Trophoblast cell (in vitro differentiated cells and primary cell): Measurements from ENCODE around the gene NAE1.
"Not testable (repeated sequence)": the region's sequence is repeated elsewhere in the genome, so short reads cannot be mapped to it uniquely, and the experiment has no call there.

Experiments used
- DNase-seq, 2 donors: peaks; one replicate each; pipeline ENCODE4 v3.0.0-alpha.2; 2016
- H2AFZ ChIP-seq: 2 replicates; pipeline ENCODE4 v1.6.1; 2013; ENCODE audit warnings: low read length, moderate library complexity, mild to moderate bottlenecking; ENCODE audit not compliant: insufficient read depth, poor library complexity
- H2AK5ac ChIP-seq: 2 replicates; pipeline ENCODE4 v1.6.1; 2013; ENCODE audit warnings: mild to moderate bottlenecking, low read length
- H2BK120ac ChIP-seq: 2 replicates; pipeline ENCODE4 v1.6.1; 2013; ENCODE audit warnings: low read length, mild to moderate bottlenecking, moderate library complexity; ENCODE audit not compliant: insufficient read depth, poor library complexity
- H2BK12ac ChIP-seq: 2 replicates; pipeline ENCODE4 v1.6.1; 2013; ENCODE audit warnings: mild to moderate bottlenecking, low read length, moderate library complexity
- H2BK5ac ChIP-seq: 2 replicates; pipeline ENCODE4 v1.6.1; 2013; ENCODE audit warnings: low read length, low read depth, moderate library complexity, mild to moderate bottlenecking; ENCODE audit not compliant: poor library complexity
- H3K14ac ChIP-seq: 2 replicates; pipeline ENCODE4 v1.6.1; 2013; ENCODE audit warnings: mild to moderate bottlenecking, low read length
- H3K18ac ChIP-seq: 2 replicates; pipeline ENCODE4 v1.6.1; 2013; ENCODE audit warnings: mild to moderate bottlenecking, low read length
- H3K23ac ChIP-seq: 2 replicates; pipeline ENCODE4 v1.6.1; 2013; ENCODE audit warnings: low read length
- H3K27ac ChIP-seq: 2 replicates; pipeline ENCODE4 v1.5.1; 2013; ENCODE audit warnings: low read depth, mild to moderate bottlenecking, inconsistent platforms, low read length, moderate library complexity
- H3K27me3 ChIP-seq: 2 replicates; pipeline ENCODE4 v1.6.1; 2013; ENCODE audit warnings: inconsistent platforms, mild to moderate bottlenecking, low read length, moderate library complexity; ENCODE audit not compliant: insufficient read depth
- H3K36me3 ChIP-seq, 2 experiments: 1 replicate in 1 of 2; 2 replicates in 1 of 2; pipeline ENCODE4 v1.6.1; 2013; ENCODE audit warnings: low read length in 2 of 2, mild to moderate bottlenecking in 2 of 2, moderate library complexity in 1 of 2; ENCODE audit not compliant: insufficient read depth in 2 of 2, control insufficient read depth in 1 of 2
- H3K4ac ChIP-seq: 2 replicates; pipeline ENCODE4 v1.6.1; 2013; ENCODE audit warnings: low read depth, mild to moderate bottlenecking, low read length, moderate library complexity
- H3K4me1 ChIP-seq, 2 experiments: 1 replicate in 1 of 2; 2 replicates in 1 of 2; pipeline ENCODE4 v1.6.1; 2013; ENCODE audit warnings: low read length in 2 of 2, mild to moderate bottlenecking in 2 of 2, moderate library complexity in 1 of 2; ENCODE audit not compliant: insufficient read depth in 2 of 2, control insufficient read depth in 1 of 2
- H3K4me2 ChIP-seq: 2 replicates; pipeline ENCODE4 v1.6.1; 2013; ENCODE audit warnings: inconsistent platforms, mild to moderate bottlenecking, low read length, moderate library complexity
- H3K4me3 ChIP-seq: 2 replicates; pipeline ENCODE4 v1.5.1; 2013; ENCODE audit warnings: mild to moderate bottlenecking, low read depth, low read length, inconsistent platforms
- H3K79me1 ChIP-seq: one replicate; pipeline ENCODE4 v1.6.1; 2013; ENCODE audit warnings: low read length
- H3K79me2 ChIP-seq: 2 replicates; pipeline ENCODE4 v1.6.1; 2013; ENCODE audit warnings: low read length, mild to moderate bottlenecking; ENCODE audit not compliant: control insufficient read depth, insufficient read depth, poor library complexity
- H3K9ac ChIP-seq: 2 replicates; pipeline ENCODE4 v1.6.1; 2013; ENCODE audit warnings: mild to moderate bottlenecking, low read length
- H3K9me3 ChIP-seq: 2 replicates; pipeline ENCODE4 v1.6.1; 2013; ENCODE audit warnings: low read depth, mild to moderate bottlenecking, control low read depth, inconsistent platforms, low read length; ENCODE audit not compliant: insufficient read depth
- H4K12ac ChIP-seq: 2 replicates; pipeline ENCODE4 v1.6.1; 2013; ENCODE audit warnings: low read depth, mild to moderate bottlenecking, low read length, moderate library complexity
- H4K8ac ChIP-seq: 2 replicates; pipeline ENCODE4 v1.6.1; 2013; ENCODE audit warnings: low read depth, mild to moderate bottlenecking, low read length, moderate library complexity
- H4K91ac ChIP-seq: one replicate; pipeline ENCODE4 v1.6.1; 2013; ENCODE audit warnings: low read depth, mild to moderate bottlenecking, low read length, moderate library complexity
- WGBS: extraction: QIAGEN DNeasy Blood & Tissue Kit; methylation state at CpG from one replicate; pipeline ENCODE4 v1.1.7; 2013; ENCODE audit warnings: missing lambda C conversion rate; ENCODE audit not compliant: insufficient read length, insufficient coverage; ENCODE audit errors: extremely low coverage; 5-methylcytosine and 5-hydroxymethylcytosine counted together

The NAE1 gene

DNA sequence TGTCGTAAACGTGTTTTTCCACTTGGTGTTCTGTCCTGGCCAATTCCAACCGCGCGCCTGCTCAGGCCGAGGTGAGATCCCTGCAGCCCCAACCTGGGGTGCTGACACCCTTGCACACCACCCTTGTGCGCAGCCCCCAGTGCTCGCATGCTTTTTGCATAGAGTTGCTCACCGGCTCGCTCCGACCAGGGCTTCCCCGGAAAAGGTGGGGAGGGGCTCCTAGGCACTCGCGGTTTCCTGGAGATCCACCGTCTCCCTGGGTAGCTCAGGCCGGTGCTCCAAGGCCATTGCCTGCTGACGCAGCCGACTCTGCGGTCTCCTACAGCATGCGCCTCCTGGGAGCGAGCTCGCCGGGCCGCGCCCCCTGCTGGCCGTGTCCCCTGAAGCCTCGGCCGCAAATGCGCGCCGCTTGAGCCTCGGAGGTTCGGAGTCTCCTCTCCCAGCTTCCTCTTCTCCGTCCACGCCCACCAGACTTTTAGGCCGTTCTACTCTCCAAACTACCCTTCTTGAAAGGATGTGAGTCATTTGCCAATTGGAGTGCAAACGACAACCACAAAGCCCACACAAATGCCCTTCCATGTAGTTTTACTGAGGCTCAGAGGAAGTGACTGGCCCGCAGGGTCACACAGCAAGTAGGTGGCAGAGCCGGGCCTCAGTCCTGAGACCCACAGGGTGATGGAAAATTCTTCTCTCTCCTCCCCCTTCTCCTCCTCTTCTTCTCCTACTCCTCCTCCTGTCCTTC is 42.3 kb upstream of the NAE1 start:
- Histone ChIP-seq H2AFZ (peak overlapping the region; percentile 48), H3K4me1 (peaks cover 2 to 8% of the 10 kb centered on the region in 2 experiments), H3K14ac (no peak overlapping the region), H3K79me1 (no peaks in the 10 kb centered on the region), H3K79me2 (no peaks in the 10 kb centered on the region), H3K36me3 (no peaks in the 10 kb centered on the region), H3K23ac (no peak overlapping the region), H4K12ac (no peak overlapping the region), H2BK120ac (no peak overlapping the region), H3K18ac (no peak overlapping the region), H3K9ac (no peak overlapping the region), H4K91ac (peak overlapping the region; percentile 19), H3K4me2 (peak overlapping the region; percentile 50), H3K4me3 (no peak overlapping the region), H4K8ac (peak overlapping the region; percentile 46), H3K9me3 (no peaks in the 10 kb centered on the region), H2AK5ac (no peak overlapping the region), H3K27ac (no peak overlapping the region), H3K4ac (no peak overlapping the region), H2BK5ac (no peak overlapping the region), H3K27me3 (no peaks in the 10 kb centered on the region), H2BK12ac (peak overlapping the region; percentile 2)
- peak; percentile 88 to 95 for DNase-seq
- WGBS = no CpG with 5 or more reads among the region's 39 CpGs

DNA sequence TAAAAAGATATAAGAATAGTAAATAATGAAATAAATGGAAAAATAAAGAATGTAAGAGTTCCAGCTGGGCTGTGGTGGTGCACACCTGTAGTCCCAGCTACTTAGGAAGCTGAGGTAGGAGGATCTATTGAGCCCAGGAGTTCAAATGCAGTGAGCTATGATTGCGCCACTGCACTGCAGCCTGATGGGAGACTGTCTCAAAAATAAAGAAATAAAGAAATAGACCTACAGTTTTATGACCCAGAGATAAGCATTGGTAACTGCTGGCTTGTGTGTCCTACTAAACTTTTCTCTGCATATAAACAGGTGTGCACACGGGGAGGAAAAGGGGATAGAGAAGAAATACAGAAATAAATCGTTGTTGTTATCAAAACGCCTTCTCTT is 41.8 kb upstream of the NAE1 start:
- Histone ChIP-seq H3K14ac (no peak overlapping the region), H3K18ac (no peak overlapping the region), H3K4me2 (peak overlapping the region; percentile 50), H3K9me3 (no peaks in the 10 kb centered on the region), H3K4ac (no peak overlapping the region), H4K12ac (no peak overlapping the region), H3K36me3 (no peaks in the 10 kb centered on the region), H2BK5ac (no peak overlapping the region), H2BK120ac (no peak overlapping the region), H3K27me3 (no peaks in the 10 kb centered on the region), H3K23ac (no peak overlapping the region), H3K9ac (no peak overlapping the region), H2BK12ac (no peak overlapping the region), H3K79me1 (no peaks in the 10 kb centered on the region), H2AFZ (peak overlapping the region; percentile 12), H3K79me2 (no peaks in the 10 kb centered on the region), H3K4me1 (peaks cover 2 to 8% of the 10 kb centered on the region in 2 experiments), H3K27ac (no peak overlapping the region), H4K91ac (no peak overlapping the region), H4K8ac (no peak overlapping the region), H3K4me3 (no peak overlapping the region), H2AK5ac (no peak overlapping the region)
- no peak for DNase-seq
- no CpG with 5 or more reads among the region's 4 CpGs for WGBS

DNA sequence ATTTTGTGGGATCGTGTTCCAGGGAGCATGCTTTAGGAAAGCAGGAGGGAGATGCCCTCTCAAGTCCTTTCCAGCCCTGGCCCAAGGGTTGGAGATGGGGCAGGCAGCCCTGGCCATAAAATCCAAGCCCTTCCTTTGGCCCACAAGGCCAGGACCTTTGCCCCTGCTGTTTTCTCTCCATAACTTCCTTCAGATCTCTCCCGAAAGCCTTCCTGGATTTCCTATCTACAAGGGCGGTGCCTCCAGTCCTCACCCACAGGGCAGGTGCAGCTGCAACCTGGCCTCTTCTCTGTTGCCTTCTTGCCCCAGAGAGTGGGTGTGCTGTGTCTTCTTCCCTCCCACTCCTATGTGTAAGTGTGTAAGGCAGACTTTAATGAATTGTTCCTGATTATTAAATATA is 41.1 kb upstream of the NAE1 start:
- H2BK120ac ChIP-seq = no peak overlapping the region
- H3K9me3 ChIP-seq = no peaks in the 10 kb centered on the region
- no peak overlapping the region for H2BK12ac ChIP-seq
- H2AFZ ChIP-seq = no peak overlapping the region
- H2BK5ac ChIP-seq = no peak overlapping the region
- no peaks in the 10 kb centered on the region for H3K27me3 ChIP-seq
- no peak overlapping the region for H3K9ac ChIP-seq
- no peak overlapping the region for H3K4me3 ChIP-seq
- H3K36me3 ChIP-seq = no peaks in the 10 kb centered on the region
- H4K91ac ChIP-seq = no peak overlapping the region
- no peaks in the 10 kb centered on the region for H3K79me1 ChIP-seq
- H3K18ac ChIP-seq = no peak overlapping the region
- H3K4me1 ChIP-seq = peaks cover 2 to 8% of the 10 kb centered on the region in 2 experiments
- no CpG with 5 or more reads among the region's 3 CpGs for WGBS
- no peak for DNase-seq
- no peak overlapping the region for H2AK5ac ChIP-seq
- H3K79me2 ChIP-seq = no peaks in the 10 kb centered on the region
- H4K12ac ChIP-seq = no peak overlapping the region
- no peak overlapping the region for H3K4me2 ChIP-seq
- H4K8ac ChIP-seq = no peak overlapping the region
- no peak overlapping the region for H3K23ac ChIP-seq
- H3K4ac ChIP-seq = no peak overlapping the region
- H3K27ac ChIP-seq = no peak overlapping the region
- no peak overlapping the region for H3K14ac ChIP-seq

- not testable (repeated sequence) for H3K9me3 ChIP-seq, H4K12ac ChIP-seq, H2AK5ac ChIP-seq, H3K9ac ChIP-seq, H4K91ac ChIP-seq, H3K27ac ChIP-seq, H2BK5ac ChIP-seq, H3K14ac ChIP-seq, H2BK12ac ChIP-seq, H3K79me2 ChIP-seq, H3K36me3 ChIP-seq, H3K27me3 ChIP-seq, H3K18ac ChIP-seq, H3K23ac ChIP-seq, H3K4ac ChIP-seq, H3K4me1 ChIP-seq, H3K4me3 ChIP-seq, H2AFZ ChIP-seq, DNase-seq, H2BK120ac ChIP-seq, H4K8ac ChIP-seq, H3K79me1 ChIP-seq, H3K4me2 ChIP-seq
- no CpG with 5 or more reads among the region's 2 CpGs for WGBS
These were observed 40.6 kb upstream of the NAE1 start for GRCh38 chr16:66871363-66871762.
